Measurements from ENCODE around the gene PTPRN2. TPM values are rescaled to one million over a fixed set of nuclear protein-coding genes. Genes with fewer than 3 reads are reported as not detected.

Gene PTPRN2
- total and polyA plus RNA-seq, 9 of the 15 experiments (the other 6 are each of a cell fraction or from before 2014, with no cell fraction given): not detected

DNA sequence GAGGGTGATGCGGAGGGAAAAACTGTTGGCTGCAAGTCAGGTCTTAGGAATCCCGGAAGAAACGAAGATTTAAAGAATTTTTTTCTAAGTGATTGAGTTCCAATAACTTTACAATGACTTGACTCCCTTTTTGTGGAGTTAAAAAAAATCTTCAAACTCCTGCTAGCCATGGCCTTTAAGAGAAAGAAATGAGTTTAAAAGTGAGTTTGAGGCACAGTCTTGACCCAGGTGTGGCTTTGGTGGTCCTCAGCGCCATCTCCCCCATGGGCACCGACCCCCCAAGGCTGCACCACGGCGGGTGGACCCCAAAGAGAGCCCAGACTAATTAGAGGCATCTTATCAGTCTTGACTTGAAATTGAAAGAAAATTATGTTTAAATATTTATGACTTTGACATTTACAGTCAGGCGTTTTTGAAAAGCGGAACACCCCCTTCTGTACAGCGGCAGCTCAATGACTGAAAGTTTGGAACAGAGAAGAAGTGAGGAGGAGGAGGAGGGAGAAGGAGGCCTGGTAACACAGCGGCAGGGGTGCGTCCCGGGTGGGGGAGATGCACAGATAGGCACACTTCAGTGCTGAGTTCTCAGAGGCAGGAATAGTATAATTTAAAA lies 901.2 kb downstream of the PTPRN2 start (continued):
- TF ChIP-seq MITF (IDR thresholded peaks at IDR 0.05) (no peak), TRIM24 (IDR thresholded peaks at IDR 0.05) (no peak), REST (IDR thresholded peaks at IDR 0.05; ENCODE audit: borderline replicate concordance) (no peak), REST (CRISPR knock-in tag; IDR thresholded peaks at IDR 0.05; ENCODE audit: low read depth) (no peak), BMI1 (IDR thresholded peaks at IDR 0.05; ENCODE audit: low read length) (no peak), RBM22 (IDR thresholded peaks at IDR 0.05; ENCODE audit: low read depth, low read length, poor library complexity, severe bottlenecking) (no peak), TCF7L2 (IDR thresholded peaks at IDR 0.05; ENCODE audit: low read depth, low read length) (no peak)
- TF ChIP-seq, protein P1, sequence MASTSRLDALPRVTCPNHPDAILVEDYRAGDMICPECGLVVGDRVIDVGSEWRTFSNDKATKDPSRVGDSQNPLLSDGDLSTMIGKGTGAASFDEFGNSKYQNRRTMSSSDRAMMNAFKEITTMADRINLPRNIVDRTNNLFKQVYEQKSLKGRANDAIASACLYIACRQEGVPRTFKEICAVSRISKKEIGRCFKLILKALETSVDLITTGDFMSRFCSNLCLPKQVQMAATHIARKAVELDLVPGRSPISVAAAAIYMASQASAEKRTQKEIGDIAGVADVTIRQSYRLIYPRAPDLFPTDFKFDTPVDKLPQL (IDR thresholded peaks at IDR 0.05; ENCODE audit: extremely low read depth, insufficient read length): no peak
- TF ChIP-seq, protein P2, sequence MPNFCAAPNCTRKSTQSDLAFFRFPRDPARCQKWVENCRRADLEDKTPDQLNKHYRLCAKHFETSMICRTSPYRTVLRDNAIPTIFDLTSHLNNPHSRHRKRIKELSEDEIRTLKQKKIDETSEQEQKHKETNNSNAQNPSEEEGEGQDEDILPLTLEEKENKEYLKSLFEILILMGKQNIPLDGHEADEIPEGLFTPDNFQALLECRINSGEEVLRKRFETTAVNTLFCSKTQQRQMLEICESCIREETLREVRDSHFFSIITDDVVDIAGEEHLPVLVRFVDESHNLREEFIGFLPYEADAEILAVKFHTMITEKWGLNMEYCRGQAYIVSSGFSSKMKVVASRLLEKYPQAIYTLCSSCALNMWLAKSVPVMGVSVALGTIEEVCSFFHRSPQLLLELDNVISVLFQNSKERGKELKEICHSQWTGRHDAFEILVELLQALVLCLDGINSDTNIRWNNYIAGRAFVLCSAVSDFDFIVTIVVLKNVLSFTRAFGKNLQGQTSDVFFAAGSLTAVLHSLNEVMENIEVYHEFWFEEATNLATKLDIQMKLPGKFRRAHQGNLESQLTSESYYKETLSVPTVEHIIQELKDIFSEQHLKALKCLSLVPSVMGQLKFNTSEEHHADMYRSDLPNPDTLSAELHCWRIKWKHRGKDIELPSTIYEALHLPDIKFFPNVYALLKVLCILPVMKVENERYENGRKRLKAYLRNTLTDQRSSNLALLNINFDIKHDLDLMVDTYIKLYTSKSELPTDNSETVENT (CRISPR knock-in tag; IDR thresholded peaks at IDR 0.05): no peak
